ENCODE data around the gene SP1. TPM values are rescaled to one million over a fixed set of nuclear protein-coding genes. Genes with fewer than 3 reads are reported as not detected.

SP1 gene
- total and polyA plus RNA-seq, 9 of the 15 experiments (the other 6 are each of a cell fraction or from before 2014, with no cell fraction given) = 8.0 to 65.5 (median 41.6) TPM

DNA sequence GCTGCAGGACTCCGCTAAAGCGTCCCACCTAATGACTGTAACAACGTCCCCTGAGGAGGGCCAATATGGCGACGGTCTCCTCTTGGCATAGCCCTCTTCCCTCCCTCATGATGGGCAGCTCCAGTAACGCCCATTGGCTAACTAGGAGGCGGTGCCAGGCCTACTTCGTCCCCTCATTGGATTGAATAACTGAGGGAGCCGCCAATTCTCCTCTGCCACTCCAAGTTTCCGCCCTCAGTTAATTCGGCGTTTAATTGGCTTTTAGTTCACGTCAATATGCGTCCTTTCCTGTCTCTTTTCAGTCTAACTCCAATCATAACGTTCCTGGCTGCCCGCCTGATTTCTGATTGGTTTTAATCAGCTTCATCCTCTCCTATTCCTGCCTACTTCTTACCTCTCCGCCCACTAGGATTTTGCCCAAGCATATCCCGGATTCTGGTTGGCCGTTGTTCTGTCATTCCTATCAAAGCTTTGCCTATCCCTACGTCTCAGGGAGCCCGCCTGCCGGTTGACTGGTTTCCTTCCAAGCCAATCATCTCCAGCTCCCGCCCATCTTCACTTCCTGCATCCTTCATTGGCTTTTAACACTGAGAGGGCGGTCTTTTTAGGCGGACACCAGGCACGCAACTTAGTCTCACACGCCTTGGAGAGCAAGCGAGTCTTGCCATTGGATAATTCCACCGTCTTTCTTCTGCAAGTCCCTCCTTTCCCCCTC, 430 bp upstream of the SP1 start (continued):
- TF ChIP-seq NFIC (IDR thresholded peaks at IDR 0.05) (peak; percentile 35), ZBTB7A (IDR thresholded peaks at IDR 0.05; ENCODE audit: borderline replicate concordance, control insufficient read depth, low read depth, low read length) (0 out of 2 replicates have a peak, but pooled peaks have one; percentile 28), RBM39 (optimal IDR thresholded peaks at IDR 0.05; ENCODE audit: low read depth, low read length) (peak; percentile 2), ZNF134 (CRISPR knock-in tag; conservative IDR thresholded peaks at IDR 0.05) (no peak), MTA3 (IDR thresholded peaks at IDR 0.05; ENCODE audit: borderline replicate concordance) (peak; percentile 66; the same call in 1 of the 2 replicates), TBP (optimal IDR thresholded peaks at IDR 0.05; ENCODE audit: low read depth, low read length) (peak; percentile 89), RNF219 (CRISPR knock-in tag; IDR thresholded peaks at IDR 0.05) (no peak), POLR2AphosphoS2 (IDR thresholded peaks at IDR 0.05; ENCODE audit: low read length) (peak; percentile 62; the same call in 1 of the 2 replicates), ZNF766 (CRISPR knock-in tag; conservative IDR thresholded peaks at IDR 0.05) (no peak), GABPB1 (CRISPR knock-in tag; IDR thresholded peaks at IDR 0.05) (peak; percentile 49), RFX1 (IDR thresholded peaks at IDR 0.05) (peak; percentile 46; the same call in 1 of the 2 replicates), LEF1 (IDR thresholded peaks at IDR 0.05) (0 out of 2 replicates have a peak, but pooled peaks have one; percentile 53), TOE1 (IDR thresholded peaks at IDR 0.05; ENCODE audit: borderline replicate concordance) (0 out of 2 replicates have a peak, but pooled peaks have one; percentile 3), TOE1 (CRISPR knock-in tag; IDR thresholded peaks at IDR 0.05; ENCODE audit: borderline replicate concordance, low read depth) (no peak), RCOR1 (IDR thresholded peaks at IDR 0.05; ENCODE audit: borderline replicate concordance in 1 of 2, low read depth in 2 of 2, low read length in 2 of 2) (0 out of 4 replicates have a peak, but pooled peaks of 1 of the 2 experiments have one; percentile 31), PKNOX1 (IDR thresholded peaks at IDR 0.05) (peak; percentile 100)
- TF ChIP-seq, protein P1, sequence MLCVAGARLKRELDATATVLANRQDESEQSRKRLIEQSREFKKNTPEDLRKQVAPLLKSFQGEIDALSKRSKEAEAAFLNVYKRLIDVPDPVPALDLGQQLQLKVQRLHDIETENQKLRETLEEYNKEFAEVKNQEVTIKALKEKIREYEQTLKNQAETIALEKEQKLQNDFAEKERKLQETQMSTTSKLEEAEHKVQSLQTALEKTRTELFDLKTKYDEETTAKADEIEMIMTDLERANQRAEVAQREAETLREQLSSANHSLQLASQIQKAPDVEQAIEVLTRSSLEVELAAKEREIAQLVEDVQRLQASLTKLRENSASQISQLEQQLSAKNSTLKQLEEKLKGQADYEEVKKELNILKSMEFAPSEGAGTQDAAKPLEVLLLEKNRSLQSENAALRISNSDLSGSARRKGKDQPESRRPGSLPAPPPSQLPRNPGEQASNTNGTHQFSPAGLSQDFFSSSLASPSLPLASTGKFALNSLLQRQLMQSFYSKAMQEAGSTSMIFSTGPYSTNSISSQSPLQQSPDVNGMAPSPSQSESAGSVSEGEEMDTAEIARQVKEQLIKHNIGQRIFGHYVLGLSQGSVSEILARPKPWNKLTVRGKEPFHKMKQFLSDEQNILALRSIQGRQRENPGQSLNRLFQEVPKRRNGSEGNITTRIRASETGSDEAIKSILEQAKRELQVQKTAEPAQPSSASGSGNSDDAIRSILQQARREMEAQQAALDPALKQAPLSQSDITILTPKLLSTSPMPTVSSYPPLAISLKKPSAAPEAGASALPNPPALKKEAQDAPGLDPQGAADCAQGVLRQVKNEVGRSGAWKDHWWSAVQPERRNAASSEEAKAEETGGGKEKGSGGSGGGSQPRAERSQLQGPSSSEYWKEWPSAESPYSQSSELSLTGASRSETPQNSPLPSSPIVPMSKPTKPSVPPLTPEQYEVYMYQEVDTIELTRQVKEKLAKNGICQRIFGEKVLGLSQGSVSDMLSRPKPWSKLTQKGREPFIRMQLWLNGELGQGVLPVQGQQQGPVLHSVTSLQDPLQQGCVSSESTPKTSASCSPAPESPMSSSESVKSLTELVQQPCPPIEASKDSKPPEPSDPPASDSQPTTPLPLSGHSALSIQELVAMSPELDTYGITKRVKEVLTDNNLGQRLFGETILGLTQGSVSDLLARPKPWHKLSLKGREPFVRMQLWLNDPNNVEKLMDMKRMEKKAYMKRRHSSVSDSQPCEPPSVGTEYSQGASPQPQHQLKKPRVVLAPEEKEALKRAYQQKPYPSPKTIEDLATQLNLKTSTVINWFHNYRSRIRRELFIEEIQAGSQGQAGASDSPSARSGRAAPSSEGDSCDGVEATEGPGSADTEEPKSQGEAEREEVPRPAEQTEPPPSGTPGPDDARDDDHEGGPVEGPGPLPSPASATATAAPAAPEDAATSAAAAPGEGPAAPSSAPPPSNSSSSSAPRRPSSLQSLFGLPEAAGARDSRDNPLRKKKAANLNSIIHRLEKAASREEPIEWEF (CRISPR knock-in tag; IDR thresholded peaks at IDR 0.05) = peak; percentile 59; the same call in 1 of the 2 replicates
